Psoas muscle (tissue), 8 donors: ENCODE measurements around the gene MBP. TPM values are rescaled to one million over a fixed set of nuclear protein-coding genes. Genes with fewer than 3 reads are reported as not detected.
A peak's percentile ranks its signal among the peaks of the same experiment; 100 is the strongest.

ENCODE experiments used
- ATAC-seq, 4 donors: fragments of 200-7000 bp; cut with Tn5 transposase; one replicate each; pipeline ENCODE4 v1.9.1; 2020; ENCODE audit warnings: moderate library complexity in 3 of 4, mild to moderate bottlenecking in 2 of 4
- DNase-seq, 2 donors: peaks; one replicate each; pipeline ENCODE4 v3.0.0-alpha.2; 2020
- H3K27ac ChIP-seq: fragments of 200-600 bp; one replicate; pipeline ENCODE4 v1.8.0; 2022
- H3K27me3 ChIP-seq, 3 donors: fragments of 200-600 bp in 1 of 3; one replicate each; pipeline versions ENCODE4 v1.6.1 to v1.8.0; 2013 to 2022; ENCODE audit warnings: low read length in 2 of 3, mild to moderate bottlenecking in 2 of 3, moderate library complexity in 1 of 3; ENCODE audit not compliant: insufficient read depth in 3 of 3
- H3K36me3 ChIP-seq, 2 donors: fragments of 200-600 bp in 1 of 2; one replicate each; pipeline versions ENCODE4 v1.6.1 to v1.8.0; 2013 to 2022; ENCODE audit warnings: low read depth in 1 of 2, mild to moderate bottlenecking in 1 of 2, moderate library complexity in 1 of 2; ENCODE audit not compliant: insufficient read depth in 1 of 2
- H3K4me1 ChIP-seq: fragments of 200-600 bp; one replicate; pipeline ENCODE4 v1.8.0; 2022
- H3K4me3 ChIP-seq: fragments of 200-600 bp; one replicate; pipeline ENCODE4 v1.8.0; 2022; ENCODE audit warnings: mild to moderate bottlenecking
- H3K9me3 ChIP-seq: fragments of 200-600 bp; one replicate; pipeline ENCODE4 v1.8.0; 2022
- WGBS, 3 donors: extraction: QIAGEN DNeasy Blood & Tissue Kit; methylation state at CpG; one replicate each; pipeline versions ENCODE4 v1.1.6 to v1.1.7; 2013; 5-methylcytosine and 5-hydroxymethylcytosine counted together
- intact Hi-C, 2 donors: fragments of 100-400 bp; cut with DNase I; formaldehyde crosslinking; loops; one replicate each; pipeline versions ENCODE4 v1.11.0 to v1.14.2; 2022
- polyA plus RNA-seq, 3 donors: library from polyadenylated mRNA; stranded (reverse); fragments of 200-250 nt; gene quantifications; one replicate each; pipeline ENCODE4 v1.2.3, GENCODE V29; 2013
- total RNA-seq, 4 donors: library from RNA; stranded (reverse); fragmentation: NEBNext Ultra II Directional in 2 of 4; extraction: Animal tissue kit (Norgen Biotek cat#: 25700) in 2 of 4; gene quantifications; one replicate each; pipeline versions ENCODE4 v1.2.1 to v1.2.4, GENCODE V29; 2021 to 2023
- TF ChIP-seq, protein P1 (sequence below): fragments of 200-600 bp; IDR thresholded peaks from one replicate; pipeline ENCODE4 v1.8.0; 2022; ENCODE audit warnings: antibody characterized with exemption
- donor health status: healthy with polysubstance abuse.
- donor health status: DM: no; HTN: no; CAD: no; lungs with moderate emphysema.
- donor health status: Bipolar disorder and iron deficiency.
- donor health status: healthy.
- donor health status: DM: yes; HTN: yes; CAD: no.
- donor health status: DM: no; HTN: no; CAD: no.
- donor health status: DM: no; HTN: no; CAD: no.
- donor health status: DM: yes; HTN: yes; CAD: no.

MBP gene
- total and polyA plus RNA-seq, 7 donors: 16.4 to 88.2 (median 51.6) TPM

DNA sequence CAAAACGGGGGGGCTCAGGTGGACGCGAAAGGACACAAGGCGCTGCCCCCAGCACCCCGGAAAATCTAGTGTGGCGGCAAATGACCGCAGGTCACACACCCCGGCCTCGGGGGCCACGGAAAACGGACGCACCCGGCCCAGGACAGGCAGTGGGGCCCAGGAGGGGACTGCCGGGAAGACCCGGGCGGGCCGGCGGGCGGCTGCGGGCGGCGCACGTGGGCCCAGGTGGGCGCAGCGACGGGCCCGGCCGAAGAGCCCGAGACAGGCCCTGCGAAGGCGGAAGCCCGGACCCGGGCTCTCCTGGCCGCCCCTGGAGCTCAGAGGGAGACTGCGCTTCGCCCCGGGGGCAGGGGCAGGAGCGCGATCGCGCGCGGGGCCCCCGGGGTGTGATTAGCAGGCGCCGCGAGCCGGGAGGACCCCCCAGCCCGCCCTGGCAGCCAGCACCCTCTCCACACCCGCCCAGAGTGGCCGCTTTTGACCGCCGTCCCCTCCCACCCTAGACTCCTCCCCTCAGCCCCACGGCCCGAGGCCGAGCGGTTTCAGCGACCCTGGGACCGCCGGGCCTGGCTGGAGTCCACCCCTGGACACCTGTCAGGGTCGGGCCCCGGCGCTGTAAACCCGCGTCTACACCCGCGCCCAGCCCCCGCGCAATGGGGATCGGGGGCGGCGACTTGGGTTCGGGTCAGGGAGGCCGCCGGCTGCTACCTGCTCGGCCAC, 773 bp downstream of the MBP start:
- H3K4me1 ChIP-seq: peaks cover 41% of the 10 kb centered on the region
- TF ChIP-seq, protein P1, sequence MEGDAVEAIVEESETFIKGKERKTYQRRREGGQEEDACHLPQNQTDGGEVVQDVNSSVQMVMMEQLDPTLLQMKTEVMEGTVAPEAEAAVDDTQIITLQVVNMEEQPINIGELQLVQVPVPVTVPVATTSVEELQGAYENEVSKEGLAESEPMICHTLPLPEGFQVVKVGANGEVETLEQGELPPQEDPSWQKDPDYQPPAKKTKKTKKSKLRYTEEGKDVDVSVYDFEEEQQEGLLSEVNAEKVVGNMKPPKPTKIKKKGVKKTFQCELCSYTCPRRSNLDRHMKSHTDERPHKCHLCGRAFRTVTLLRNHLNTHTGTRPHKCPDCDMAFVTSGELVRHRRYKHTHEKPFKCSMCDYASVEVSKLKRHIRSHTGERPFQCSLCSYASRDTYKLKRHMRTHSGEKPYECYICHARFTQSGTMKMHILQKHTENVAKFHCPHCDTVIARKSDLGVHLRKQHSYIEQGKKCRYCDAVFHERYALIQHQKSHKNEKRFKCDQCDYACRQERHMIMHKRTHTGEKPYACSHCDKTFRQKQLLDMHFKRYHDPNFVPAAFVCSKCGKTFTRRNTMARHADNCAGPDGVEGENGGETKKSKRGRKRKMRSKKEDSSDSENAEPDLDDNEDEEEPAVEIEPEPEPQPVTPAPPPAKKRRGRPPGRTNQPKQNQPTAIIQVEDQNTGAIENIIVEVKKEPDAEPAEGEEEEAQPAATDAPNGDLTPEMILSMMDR: no peak
- intact Hi-C loops: loop anchor here (5.0 to 10.0 kb wide), 5 partner anchors 35 to 127 kb away; no protein-coding TSS in a partner anchor

GRCh38 chr18:77131100-77131651, 1.4 kb downstream of the MBP start:
- Histone ChIP-seq H3K9me3 (no peaks in the 10 kb centered on the region), H3K27me3 (no peaks in the 10 kb centered on the region), H3K36me3 (no peaks in the 10 kb centered on the region), H3K4me1 (peaks cover 48% of the 10 kb centered on the region), H3K27ac (peak overlapping the region; percentile 95), H3K4me3 (peak overlapping the region; percentile 89)
- 5 to 9% (median 6%) methylated on average over 31 of the region's 31 CpGs for WGBS, 3 donors
- intact Hi-C loops: loop anchor here (5.0 to 10.0 kb wide), 5 partner anchors 34 to 126 kb away; no protein-coding TSS in a partner anchor
- DNase-seq (peak; percentile 61 to 69), ATAC-seq (peak in 1 of 4 donors; percentile 2)
- TF ChIP-seq, protein P1: no peak

More for the DNA sequence above, 773 bp downstream of the MBP start:
- DNase-seq (peak; percentile 67 to 83), ATAC-seq (peak; percentile 41 to 70 (median 54))
- no peaks in the 10 kb centered on the region for H3K36me3 ChIP-seq
- no peaks in the 10 kb centered on the region for H3K27me3 ChIP-seq
- 0 to 1% (median 0%) methylated on average over 49 to 76 of the region's 76 CpGs for whole genome bisulfite sequencing, 3 donors
- peak overlapping the region; percentile 89 for H3K4me3 ChIP-seq
- H3K9me3 ChIP-seq: no peaks in the 10 kb centered on the region
- H3K27ac ChIP-seq: peak overlapping the region; percentile 95

- Histone ChIP-seq H3K9me3 (no peaks in the 10 kb centered on the region), H3K4me1 (peaks cover 55% of the 10 kb centered on the region), H3K27ac (peak overlapping the region; percentile 95), H3K36me3 (no peaks in the 10 kb centered on the region), H3K27me3 (no peaks in the 10 kb centered on the region), H3K4me3 (peak overlapping the region; percentile 89)
- ATAC-seq: peak; percentile 25 to 60 (median 38)
- DNase-seq: peak in 1 of 2 donors; percentile 61
- 44 to 50% (median 50%) methylated on average over 21 to 27 of the region's 27 CpGs for WGBS, 3 donors
- TF ChIP-seq, protein P1: no peak
- intact Hi-C loops: loop anchor here (5.0 to 10.0 kb wide), 5 partner anchors 33 to 126 kb away; no protein-coding TSS in a partner anchor
Observed at GRCh38 chr18:77130229-77131099, 2.1 kb downstream of the MBP start.

DNA sequence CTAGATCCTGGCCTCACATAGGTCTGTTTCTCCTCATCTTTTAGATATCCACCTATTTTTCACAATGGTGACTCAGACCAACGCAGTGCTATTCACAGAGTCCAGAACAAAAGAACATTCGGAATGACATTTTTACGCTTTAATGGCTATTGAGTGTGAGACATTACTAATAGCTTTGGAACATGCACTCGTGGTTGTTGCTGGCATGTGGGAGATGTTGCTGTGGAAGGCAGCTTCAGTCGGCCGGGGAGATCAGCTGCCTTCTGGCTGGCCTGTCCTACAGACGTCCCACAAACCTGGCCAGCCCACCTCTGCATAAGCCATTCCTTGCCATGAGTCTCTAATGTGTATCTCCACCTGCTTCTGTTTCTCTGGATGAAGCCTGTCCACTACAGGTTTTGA, 3.4 kb downstream of the MBP start:
- Histone ChIP-seq H3K4me1 (peaks cover 59% of the 10 kb centered on the region), H3K36me3 (no peaks in the 10 kb centered on the region), H3K4me3 (no peak overlapping the region), H3K27me3 (no peaks in the 10 kb centered on the region), H3K9me3 (no peaks in the 10 kb centered on the region), H3K27ac (peak overlapping the region; percentile 95)
- TF ChIP-seq, protein P1: no peak
- 18 to 44% (median 29%) methylated on average over 7 of the region's 7 CpGs for WGBS, 3 donors
- intact Hi-C loops: loop anchor here in 1 of 2 donors (2.0 kb wide), 1 partner anchor 42 kb away; no protein-coding TSS in a partner anchor
- ATAC-seq (peak; percentile 25 to 43 (median 40)), DNase-seq (peak; percentile 45 to 58)
